Upper lobe of right lung (tissue), 1 donor: ENCODE measurements around the gene VANGL2. TPM values are rescaled to one million over a fixed set of nuclear protein-coding genes. Genes with fewer than 3 reads are reported as not detected.

Experiments
- ATAC-seq: fragments of 200-7000 bp; cut with Tn5 transposase; one replicate; pipeline ENCODE4 v1.9.1; 2020; ENCODE audit warnings: mild to moderate bottlenecking, moderate library complexity
- DNase-seq: peaks from one replicate; pipeline ENCODE4 v3.0.0-alpha.2; 2020
- H3K27ac ChIP-seq: fragments of 200-600 bp; one replicate; pipeline ENCODE4 v1.8.0; 2022
- H3K27me3 ChIP-seq: fragments of 200-600 bp; one replicate; pipeline ENCODE4 v1.8.0; 2022; ENCODE audit warnings: mild to moderate bottlenecking
- H3K36me3 ChIP-seq: fragments of 200-600 bp; one replicate; pipeline ENCODE4 v1.8.0; 2022
- H3K4me1 ChIP-seq: fragments of 200-600 bp; one replicate; pipeline ENCODE4 v1.8.0; 2022
- H3K4me3 ChIP-seq: fragments of 200-600 bp; one replicate; pipeline ENCODE4 v1.8.0; 2022; ENCODE audit warnings: mild to moderate bottlenecking
- H3K9me3 ChIP-seq: fragments of 200-600 bp; one replicate; pipeline ENCODE4 v1.8.0; 2022
- CTCF ChIP-seq: fragments of 200-600 bp; IDR thresholded peaks from one replicate; pipeline ENCODE4 v1.8.0; 2022; ENCODE audit warnings: antibody characterized with exemption
- intact Hi-C: fragments of 100-400 bp; cut with DNase I; formaldehyde crosslinking; loops from one replicate; pipeline ENCODE4 v1.11.0; 2022
- total RNA-seq: library from RNA; stranded (reverse); fragmentation: NEBNext Ultra II Directional; extraction: Animal tissue kit (Norgen Biotek cat#: 25700); gene quantifications from one replicate; pipeline ENCODE4 v1.2.1, GENCODE V29; 2021
- donor health status: DM: no; HTN: yes; CAD: no; lungs with severe emphysema.

Gene VANGL2
- total RNA-seq, 1 donor from 2014 or later = 6.3 TPM

GRCh38 chr1:160449494-160449893 lies 49.1 kb downstream of the VANGL2 start:
- H3K4me1 ChIP-seq = no peaks in the 10 kb centered on the region
- DNase-seq = no peak
- no peaks in the 10 kb centered on the region for H3K9me3 ChIP-seq
- no peak for TF ChIP-seq CTCF
- intact Hi-C loops = no loop called here
- H3K36me3 ChIP-seq = no peaks in the 10 kb centered on the region
- H3K4me3 ChIP-seq = no peak overlapping the region
- ATAC-seq = no peak
- H3K27ac ChIP-seq = no peak overlapping the region
- no peaks in the 10 kb centered on the region for H3K27me3 ChIP-seq

GRCh38 chr1:160451119-160451858 lies 50.9 kb downstream of the VANGL2 start:
- Histone ChIP-seq H3K4me1 (no peaks in the 10 kb centered on the region), H3K27me3 (no peaks in the 10 kb centered on the region), H3K27ac (no peak overlapping the region), H3K36me3 (no peaks in the 10 kb centered on the region), H3K9me3 (no peaks in the 10 kb centered on the region), H3K4me3 (no peak overlapping the region)
- no peak for TF ChIP-seq CTCF
- ATAC-seq = no peak
- no peak for DNase-seq
- intact Hi-C loops = no loop called here

GRCh38 chr1:160451859-160452232 lies 51.5 kb downstream of the VANGL2 start:
- no peaks in the 10 kb centered on the region for H3K36me3 ChIP-seq
- intact Hi-C loops = no loop called here
- no peak overlapping the region for H3K4me3 ChIP-seq
- H3K27ac ChIP-seq = no peak overlapping the region
- H3K9me3 ChIP-seq = no peaks in the 10 kb centered on the region
- no peak for ATAC-seq
- no peak for DNase-seq
- TF ChIP-seq CTCF = no peak
- H3K27me3 ChIP-seq = no peaks in the 10 kb centered on the region
- no peaks in the 10 kb centered on the region for H3K4me1 ChIP-seq

- intact Hi-C loops = no loop called here
- Histone ChIP-seq H3K4me1 (no peaks in the 10 kb centered on the region), H3K4me3 (no peak overlapping the region), H3K9me3 (no peaks in the 10 kb centered on the region), H3K36me3 (no peaks in the 10 kb centered on the region), H3K27me3 (no peaks in the 10 kb centered on the region), H3K27ac (no peak overlapping the region)
- DNase-seq = no peak
- ATAC-seq = no peak
- no peak for TF ChIP-seq CTCF
Observed at GRCh38 chr1:160453443-160453842, 53.1 kb downstream of the VANGL2 start.

- H3K27ac ChIP-seq = no peak overlapping the region
- H3K4me1 ChIP-seq = no peaks in the 10 kb centered on the region
- H3K27me3 ChIP-seq = no peaks in the 10 kb centered on the region
- H3K9me3 ChIP-seq = no peaks in the 10 kb centered on the region
- no peak for TF ChIP-seq CTCF
- no peak overlapping the region for H3K4me3 ChIP-seq
- no peak for ATAC-seq
- H3K36me3 ChIP-seq = no peaks in the 10 kb centered on the region
- no peak for DNase-seq
- intact Hi-C loops = no loop called here
Observed at GRCh38 chr1:160454371-160455152, 54.2 kb downstream of the VANGL2 start.
